Inflammatory macrophage (primary cell): Measurements from ENCODE around the gene NMD3.
"Not testable (repeated sequence)": the region's sequence is repeated elsewhere in the genome, so short reads cannot be mapped to it uniquely, and the experiment has no call there.

Experiments
- DNase-seq, 2 donors: peaks; one replicate each; pipeline ENCODE4 v3.0.0-alpha.2; 2020 to 2022

Gene NMD3

DNA sequence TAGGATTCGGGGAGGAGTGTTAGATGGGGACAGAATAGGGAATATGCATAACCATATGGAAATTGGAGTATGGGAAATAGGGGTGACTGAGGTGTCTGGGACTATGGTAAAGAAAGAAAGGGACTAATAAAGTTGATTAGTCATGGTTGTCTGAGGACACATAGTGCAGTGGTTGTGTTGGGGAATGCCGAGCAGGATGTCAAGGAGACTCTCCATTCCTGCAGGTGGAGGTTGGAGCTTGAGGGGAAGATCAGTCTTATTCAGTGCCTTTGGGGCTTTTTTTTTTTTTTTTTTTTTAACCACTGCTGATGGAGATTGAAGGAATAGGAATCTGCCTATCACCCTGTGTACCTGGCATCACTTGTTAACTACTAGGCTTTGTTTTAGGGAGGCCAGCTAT, 10.8 kb downstream of the NMD3 start:
- no peak for DNase-seq

DNA sequence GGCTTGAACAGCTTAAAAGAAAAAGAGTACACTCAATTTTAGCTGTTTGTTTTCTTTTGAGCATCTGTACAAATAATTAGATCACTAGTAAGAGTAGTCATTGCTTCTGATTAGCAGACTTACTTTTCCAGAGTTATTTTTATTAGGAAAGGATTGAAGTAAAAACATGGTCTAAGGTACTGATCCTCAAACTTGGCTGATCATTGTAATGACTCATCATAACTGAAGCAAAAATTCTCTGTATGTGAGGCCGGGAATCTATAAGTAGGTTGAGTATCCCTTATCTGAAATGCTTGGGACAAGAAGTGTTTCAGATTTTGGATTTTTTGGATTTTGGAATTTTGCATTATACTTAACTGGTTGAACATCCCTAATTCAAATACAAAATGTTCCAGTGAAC, 12.4 kb downstream of the NMD3 start:
- DNase-seq, result no peak

GRCh38 chr3:161236240-161236639, 15.1 kb downstream of the NMD3 start:
- no peak for DNase-seq

DNA sequence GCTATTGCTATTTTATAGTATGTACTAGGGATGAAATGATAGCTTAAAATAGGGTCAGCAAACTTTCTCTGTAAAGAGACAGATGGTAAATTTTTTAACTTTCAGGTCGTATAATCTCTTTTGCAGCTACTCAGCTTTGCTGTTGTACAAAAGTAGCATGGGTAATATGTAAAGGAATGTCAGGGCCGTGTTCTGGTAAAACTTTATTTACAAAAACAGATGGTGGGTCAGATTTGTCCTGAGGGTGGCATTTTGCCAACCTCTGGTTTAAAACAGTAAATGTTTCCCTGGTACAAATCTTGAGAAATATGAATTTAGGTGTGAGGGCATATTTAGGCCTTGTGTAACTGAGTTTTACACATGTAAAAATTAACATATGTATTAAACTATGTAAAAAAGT, 18.6 kb downstream of the NMD3 start:
- DNase-seq, result no peak

DNA sequence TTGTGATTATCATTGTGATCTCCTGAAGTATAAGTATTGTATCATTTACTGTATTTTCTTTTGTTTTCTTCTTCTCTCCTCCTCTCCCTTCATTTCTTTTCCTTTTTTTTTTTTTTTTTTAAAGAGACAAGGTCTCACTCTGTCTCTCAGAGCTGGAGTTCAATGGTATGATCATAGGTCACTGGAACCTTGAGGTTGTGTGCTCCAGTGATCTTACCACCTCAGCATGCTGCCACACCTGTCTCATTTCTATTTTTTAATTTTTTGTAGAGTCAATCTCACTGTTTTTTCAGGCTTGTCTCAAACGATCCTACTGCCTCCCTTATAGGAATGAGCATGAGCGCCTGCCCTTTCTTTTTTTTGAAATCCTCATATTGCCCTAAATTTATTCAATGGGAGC, 23.4 kb downstream of the NMD3 start:
- no peak for DNase-seq

DNA sequence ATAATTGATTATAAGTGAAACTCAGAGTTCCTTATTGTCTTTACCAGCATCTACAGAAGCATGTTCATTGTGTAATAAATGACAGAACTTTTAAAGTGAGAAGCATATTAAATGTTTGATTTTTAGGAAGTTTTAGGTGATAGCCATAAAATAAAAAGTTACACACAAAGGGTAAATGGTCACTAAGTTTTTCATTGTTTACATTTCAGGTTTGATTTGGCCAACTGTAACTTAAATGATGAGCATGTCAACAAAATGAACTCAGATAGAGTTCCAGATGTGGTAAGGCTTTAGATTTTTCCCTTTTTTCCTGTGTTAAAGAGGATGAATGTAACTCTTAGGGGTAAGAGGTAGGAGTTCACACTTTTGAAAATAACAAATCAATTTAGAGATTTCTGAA, 25.9 kb downstream of the NMD3 start:
- DNase-seq, result no peak

DNA sequence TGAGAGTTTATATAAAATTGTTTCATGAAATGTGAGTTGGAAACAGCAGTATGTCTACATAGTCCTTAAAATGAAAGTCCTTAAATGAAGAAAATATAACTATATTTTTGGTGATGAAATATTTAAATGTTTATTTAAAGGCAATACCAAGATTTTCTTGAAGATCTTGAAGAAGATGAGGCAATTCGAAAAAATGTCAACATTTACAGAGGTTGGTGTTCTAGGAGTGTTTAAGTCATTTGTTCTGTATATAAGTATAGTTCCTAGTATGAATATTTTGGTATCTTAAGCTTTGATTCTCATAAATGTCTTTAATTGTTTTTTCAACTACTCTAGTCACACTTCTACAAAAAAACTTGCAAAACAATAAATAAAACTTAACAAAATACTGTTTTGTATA, 29.0 kb downstream of the NMD3 start:
- DNase-seq, result no peak

- no peak for DNase-seq
These were observed 30.6 kb downstream of the NMD3 start for GRCh38 chr3:161251716-161252115.

DNA sequence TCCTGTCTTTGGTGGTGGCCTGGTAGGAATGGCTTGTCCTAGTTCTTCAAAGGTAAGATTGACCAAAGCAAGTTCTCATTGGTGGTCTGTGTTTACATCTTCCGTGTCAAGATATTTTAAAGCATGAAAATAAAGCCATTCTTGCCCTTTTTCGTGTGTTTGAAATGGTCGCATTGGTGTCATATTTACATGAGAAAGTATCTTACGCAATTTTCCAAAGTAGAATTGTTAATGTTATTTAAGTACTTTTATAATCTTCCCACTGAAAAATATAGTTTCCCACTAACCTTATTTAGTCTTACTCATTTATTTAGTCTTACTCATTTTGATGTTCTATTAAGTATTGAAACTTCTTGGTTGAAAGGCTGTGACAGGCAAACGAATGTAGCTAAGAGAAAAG, 31.0 kb downstream of the NMD3 start:
- no peak for DNase-seq

DNA sequence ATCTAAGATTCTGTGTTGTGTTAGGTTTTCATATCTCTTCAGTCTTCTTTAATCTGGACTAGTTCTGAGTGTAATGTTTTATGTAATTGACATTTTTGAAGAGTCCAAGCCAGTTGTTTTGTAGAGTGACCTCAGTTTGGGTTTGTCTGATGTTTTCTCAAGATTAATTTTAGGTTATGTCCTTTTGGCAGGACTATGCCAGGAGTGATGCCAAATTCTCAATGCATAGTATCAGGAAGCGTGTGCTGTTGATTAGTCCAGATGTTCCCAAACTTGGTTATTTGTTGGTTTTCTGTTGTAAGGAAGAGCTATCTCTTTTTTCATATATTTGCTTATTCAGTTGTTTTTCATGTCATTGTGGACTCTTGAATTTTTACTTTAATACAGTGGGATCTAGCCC, 32.6 kb downstream of the NMD3 start:
- DNase-seq, result no peak

- DNase-seq, result no peak
These were observed 33.8 kb downstream of the NMD3 start for GRCh38 chr3:161254861-161255260.

DNA sequence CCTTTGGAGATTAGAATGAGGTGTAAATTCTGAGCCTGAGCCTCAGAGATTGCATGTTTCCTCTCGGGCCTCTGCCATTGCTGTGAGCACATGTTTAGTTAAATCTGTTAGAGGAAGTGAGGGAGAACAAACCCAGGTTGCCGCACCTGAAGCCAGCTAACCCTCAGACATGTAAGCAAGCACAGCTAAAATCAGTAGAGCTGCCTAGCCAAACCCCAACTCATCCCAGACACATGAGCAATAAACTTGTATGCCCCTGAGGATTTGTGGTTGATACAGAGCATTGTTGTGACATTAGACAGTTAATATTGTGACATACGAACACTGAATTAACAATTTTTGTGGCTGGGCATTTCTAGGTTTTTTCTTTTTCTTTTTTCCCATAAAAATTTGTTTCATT, 41.9 kb downstream of the NMD3 start:
- DNase-seq, result no peak

DNA sequence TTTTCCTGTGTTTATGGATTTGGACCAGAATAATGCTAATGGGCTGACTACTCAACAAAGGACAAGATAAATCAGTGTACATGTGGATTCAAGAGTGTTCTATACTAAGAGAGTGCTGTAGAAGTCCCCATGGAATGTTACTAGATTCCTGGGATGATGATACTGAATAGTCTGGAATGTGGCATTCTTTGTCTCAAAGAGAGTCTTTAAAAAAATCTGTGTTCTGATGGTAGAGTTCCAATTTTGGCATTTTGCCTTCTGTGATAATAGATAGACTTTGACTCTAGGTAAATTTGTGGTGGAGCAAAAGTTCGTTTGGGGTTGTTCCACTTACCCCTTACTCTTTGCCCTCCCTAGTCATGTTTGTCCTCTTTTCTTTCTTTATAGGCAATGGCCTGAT, 43.7 kb downstream of the NMD3 start:
- no peak for DNase-seq

- no peak for DNase-seq
These were observed 44.9 kb downstream of the NMD3 start for GRCh38 chr3:161265916-161266571.

DNA sequence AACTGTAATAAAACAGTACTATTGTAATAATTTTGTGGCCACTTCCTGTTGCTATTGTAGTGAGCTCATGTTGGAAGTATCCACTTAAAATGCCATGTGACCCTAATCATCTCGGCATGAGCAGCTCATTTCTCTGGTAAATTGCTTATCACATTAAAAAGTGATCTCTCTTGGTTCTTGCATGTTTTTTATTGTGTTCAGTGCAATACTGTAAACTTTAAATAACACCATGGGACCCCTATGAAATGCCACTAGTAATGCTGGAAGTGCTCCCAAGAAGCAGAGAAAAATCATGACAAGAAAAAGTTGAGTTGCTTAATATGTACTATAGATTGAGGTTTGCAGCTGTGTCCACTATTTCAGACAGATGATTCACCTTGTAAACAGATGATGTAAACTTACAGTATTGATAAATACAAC, 45.6 kb downstream of the NMD3 start:
- DNase-seq, result no peak

- no peak for DNase-seq
These were observed 46.5 kb downstream of the NMD3 start for GRCh38 chr3:161267646-161268045.

GRCh38 chr3:161268601-161269000, 47.5 kb downstream of the NMD3 start:
- no peak for DNase-seq

GRCh38 chr3:161270991-161271390, 49.9 kb downstream of the NMD3 start:
- no peak for DNase-seq

- DNase-seq, result no peak
These were observed 50.5 kb downstream of the NMD3 start for GRCh38 chr3:161271646-161272045.

DNA sequence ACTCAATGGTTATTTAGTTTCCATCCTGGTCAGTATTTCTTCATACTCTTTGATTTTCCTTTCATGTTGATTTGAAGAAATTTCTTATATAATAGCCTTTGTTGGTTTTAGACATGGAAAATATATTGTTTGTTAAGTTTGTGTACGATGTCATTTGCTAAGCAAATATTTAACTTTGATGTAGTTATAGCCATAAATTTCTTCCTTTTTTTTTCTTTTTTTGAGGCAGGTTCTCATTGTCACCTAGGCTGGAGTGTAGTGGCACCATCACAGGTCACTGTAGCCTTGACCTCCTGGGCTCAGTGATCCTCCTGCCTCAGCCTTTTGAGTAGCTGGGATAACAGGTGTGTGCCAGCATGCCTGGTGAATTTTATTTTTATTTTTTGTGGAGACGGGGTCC, 51.4 kb downstream of the NMD3 start:
- DNase-seq, result no peak

DNA sequence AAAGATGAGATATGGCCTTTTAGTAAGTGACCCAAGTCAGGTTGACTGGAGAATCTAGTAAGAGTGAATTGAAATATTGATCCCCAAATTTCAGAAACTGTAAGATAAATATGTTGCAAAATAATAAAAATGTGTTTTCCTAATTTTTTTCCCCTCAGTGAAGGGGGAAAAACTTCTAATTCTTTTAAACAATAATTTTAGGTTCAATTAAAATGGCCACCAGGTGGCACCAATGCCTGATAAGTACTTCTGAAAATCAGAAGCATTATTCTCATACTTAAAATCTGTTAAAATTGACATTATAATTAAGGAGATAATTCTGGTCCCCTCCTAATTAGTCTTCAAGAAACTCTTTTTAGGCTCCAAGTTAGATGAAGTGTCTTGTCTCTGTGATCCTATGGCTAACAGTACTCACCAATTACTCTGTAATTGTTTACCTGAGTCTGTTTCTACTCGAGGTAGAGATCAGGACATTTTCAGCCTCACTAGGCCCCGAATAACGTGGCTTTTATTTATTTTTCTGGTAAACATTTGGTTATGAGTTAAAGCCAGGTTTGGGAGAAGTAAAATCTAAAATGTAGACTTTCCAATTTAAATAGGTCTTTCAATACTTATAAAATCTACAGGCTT, 52.6 kb downstream of the NMD3 start:
- peak; percentile 42 to 63 for DNase-seq

GRCh38 chr3:161274691-161275298, 53.7 kb downstream of the NMD3 start:
- peak; percentile 67 for DNase-seq

- DNase-seq, result no peak
These were observed 54.8 kb downstream of the NMD3 start for GRCh38 chr3:161275919-161276318.

DNA sequence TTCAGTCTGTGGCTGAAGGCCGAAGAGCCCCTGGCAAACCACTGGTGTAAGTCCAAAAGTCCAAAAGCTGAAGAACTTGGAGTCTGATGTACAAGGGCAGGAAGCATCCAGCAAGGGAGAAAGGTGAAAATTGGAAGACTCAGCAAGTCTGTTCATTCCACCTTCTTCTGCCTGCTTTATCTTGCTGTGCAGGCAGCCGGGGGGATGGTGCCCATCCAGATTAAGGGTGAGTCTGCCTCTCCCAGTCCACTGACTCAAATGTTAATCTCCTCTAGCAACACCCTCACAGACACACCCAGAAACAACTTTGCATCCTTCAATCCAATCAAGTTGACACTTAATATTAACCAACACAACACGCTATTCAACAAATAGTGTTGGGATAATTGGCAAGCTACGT, 61.3 kb downstream of the NMD3 start:
- DNase-seq, result not testable (repeated sequence)
